Measurements from ENCODE around the gene AMPD2.

DNA sequence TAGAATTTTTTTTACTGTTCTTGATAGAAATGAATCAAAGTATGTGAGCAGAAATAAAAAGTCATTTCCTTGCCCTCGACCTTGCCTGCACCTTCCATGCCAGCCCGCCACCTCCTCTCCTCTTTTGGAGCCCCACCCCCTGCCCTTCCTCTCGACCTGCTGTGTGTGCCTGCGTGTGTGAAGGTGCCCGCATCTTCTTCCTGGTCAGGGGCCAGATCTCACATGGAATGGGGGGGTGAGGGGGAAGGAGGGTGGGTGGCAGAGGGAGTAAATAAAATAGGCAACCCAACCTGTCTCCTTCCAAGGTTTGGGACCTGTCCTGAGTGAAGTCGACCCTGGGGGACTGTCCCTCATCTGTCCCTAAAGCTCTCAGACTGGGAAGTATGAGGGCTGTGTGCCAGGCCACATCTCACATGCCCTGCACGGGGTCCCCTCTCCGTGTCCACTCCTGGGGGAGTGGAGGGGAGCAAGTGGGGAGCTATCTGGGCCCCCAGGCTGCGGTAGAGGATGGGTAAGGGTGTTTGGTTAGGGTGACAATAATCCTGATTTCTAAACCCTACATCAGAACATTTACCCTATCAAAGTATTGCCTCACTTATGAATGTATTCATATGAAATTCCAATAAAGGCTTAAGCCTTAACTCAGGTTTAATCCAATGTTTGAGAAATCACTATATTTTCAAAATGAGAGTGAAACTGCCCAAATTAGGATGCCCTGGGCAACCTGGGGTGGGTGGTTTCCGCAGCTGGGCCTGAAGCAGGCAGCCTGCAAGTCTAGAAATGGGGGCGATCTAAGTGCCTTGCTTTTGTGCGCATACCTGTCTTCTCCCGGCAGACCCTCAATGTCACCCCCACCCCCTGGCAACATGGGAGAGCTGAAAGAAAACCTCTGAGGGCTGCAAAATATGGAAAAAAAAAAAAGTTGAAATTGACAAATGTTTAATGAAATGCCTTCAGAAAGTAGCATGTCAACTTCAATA, 15.4 kb downstream of the AMPD2 start:
- TF ChIP-seq, protein P1, sequence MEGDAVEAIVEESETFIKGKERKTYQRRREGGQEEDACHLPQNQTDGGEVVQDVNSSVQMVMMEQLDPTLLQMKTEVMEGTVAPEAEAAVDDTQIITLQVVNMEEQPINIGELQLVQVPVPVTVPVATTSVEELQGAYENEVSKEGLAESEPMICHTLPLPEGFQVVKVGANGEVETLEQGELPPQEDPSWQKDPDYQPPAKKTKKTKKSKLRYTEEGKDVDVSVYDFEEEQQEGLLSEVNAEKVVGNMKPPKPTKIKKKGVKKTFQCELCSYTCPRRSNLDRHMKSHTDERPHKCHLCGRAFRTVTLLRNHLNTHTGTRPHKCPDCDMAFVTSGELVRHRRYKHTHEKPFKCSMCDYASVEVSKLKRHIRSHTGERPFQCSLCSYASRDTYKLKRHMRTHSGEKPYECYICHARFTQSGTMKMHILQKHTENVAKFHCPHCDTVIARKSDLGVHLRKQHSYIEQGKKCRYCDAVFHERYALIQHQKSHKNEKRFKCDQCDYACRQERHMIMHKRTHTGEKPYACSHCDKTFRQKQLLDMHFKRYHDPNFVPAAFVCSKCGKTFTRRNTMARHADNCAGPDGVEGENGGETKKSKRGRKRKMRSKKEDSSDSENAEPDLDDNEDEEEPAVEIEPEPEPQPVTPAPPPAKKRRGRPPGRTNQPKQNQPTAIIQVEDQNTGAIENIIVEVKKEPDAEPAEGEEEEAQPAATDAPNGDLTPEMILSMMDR (IDR thresholded peaks at IDR 0.05; ENCODE audit: insufficient read depth, low read length, poor library complexity, severe bottlenecking), result no peak
- TF ChIP-seq EZH2phosphoT487 (conservative IDR thresholded peaks at IDR 0.05; ENCODE audit: low read length), result no peak

All from SU-DHL-6 (cell line).